ENCODE measurements around the gene PLPP2. TPM values are rescaled to one million over a fixed set of nuclear protein-coding genes. Genes with fewer than 3 reads are reported as not detected.
A peak's percentile ranks its signal among the peaks of the same experiment; 100 is the strongest.

Gene PLPP2
- total RNA-seq, 1 experiment from 2014 or later: 67.0 TPM

GRCh38 chr19:291561-292280 is 518 bp upstream of the PLPP2 start:
- ChIA-PET POLR2A (no interaction called here), CTCF (no interaction called here)
- no peaks in the 10 kb centered on the region; the same call in 1 of the 2 replicates for H3K36me3 ChIP-seq (ENCODE audit: control insufficient read depth, insufficient read depth, low read length)
- DNase-seq (ENCODE audit: low read depth, low spot score) (no peak), ATAC-seq (0 out of 2 replicates have a peak, but pooled peaks have one; percentile 2)
- peak overlapping the region; percentile 57; the same call in 1 of the 2 replicates for H3K27ac ChIP-seq (ENCODE audit: low read length)
- peaks cover 14% of the 10 kb centered on the region for H3K4me1 ChIP-seq (ENCODE audit: control insufficient read depth, insufficient read depth, low read length)
- intact Hi-C loops (cut with micrococcal nuclease; ENCODE audit: unreplicated experiment): no loop called here
- H3K27me3 ChIP-seq (ENCODE audit: control insufficient read depth, insufficient read depth, low read length): no peaks in the 10 kb centered on the region
- no TSS peak for BruUV-seq (replicated peaks)
- TF ChIP-seq TCF7L2 (IDR thresholded peaks at IDR 0.05; ENCODE audit: low read depth, low read length): no peak
- TF ChIP-seq CTCF (IDR thresholded peaks at IDR 0.05): no peak
- TF ChIP-seq SIN3A (IDR thresholded peaks at IDR 0.05; ENCODE audit: borderline replicate concordance, insufficient read depth, low read depth, low read length): no peak
- TF ChIP-seq REST (IDR thresholded peaks at IDR 0.05; ENCODE audit: insufficient read depth in 1 of 2, low read depth in 2 of 2, low read length in 1 of 2): no peak
- TF ChIP-seq POLR2AphosphoS5 (IDR thresholded peaks at IDR 0.05; ENCODE audit: low read depth, low read length): no peak
- peak overlapping the region; percentile 33 to 35 for H3K4me3 ChIP-seq (ENCODE audit: low read depth in 2 of 2, low read length in 2 of 2)
- H3K9me3 ChIP-seq (ENCODE audit: control insufficient read depth, insufficient read depth, low read depth, low read length): no peaks in the 10 kb centered on the region
- in situ Hi-C loops (cut with HindIII; ENCODE audit: low pct_unique_long_range_greater_than_20kb, low sequenced_read_pairs): no loop called here

GRCh38 chr19:290372-291005 is 714 bp downstream of the PLPP2 start:
- no TSS peak for BruUV-seq (replicated peaks)
- peak overlapping the region; percentile 54 to 80 for H3K4me3 ChIP-seq (ENCODE audit: low read depth in 2 of 2, low read length in 2 of 2)
- POLR2A ChIA-PET: no interaction called here

More at GRCh38 chr19:290372-291005, 714 bp downstream of the PLPP2 start:
- Histone ChIP-seq H3K27ac (ENCODE audit: low read length) (peak overlapping the region; percentile 90), H3K4me1 (ENCODE audit: control insufficient read depth, insufficient read depth, low read length) (peaks cover 10% of the 10 kb centered on the region), H3K27me3 (ENCODE audit: control insufficient read depth, insufficient read depth, low read length) (no peaks in the 10 kb centered on the region), H3K36me3 (ENCODE audit: control insufficient read depth, insufficient read depth, low read length) (no peaks in the 10 kb centered on the region; the same call in 1 of the 2 replicates), H3K9me3 (ENCODE audit: control insufficient read depth, insufficient read depth, low read depth, low read length) (no peaks in the 10 kb centered on the region)
- in situ Hi-C loops (cut with HindIII; ENCODE audit: low pct_unique_long_range_greater_than_20kb, low sequenced_read_pairs): no loop called here
- CTCF ChIA-PET: no interaction called here
- TF ChIP-seq TCF7L2 (IDR thresholded peaks at IDR 0.05; ENCODE audit: low read depth, low read length) (no peak), REST (IDR thresholded peaks at IDR 0.05; ENCODE audit: insufficient read depth in 1 of 2, low read depth in 2 of 2, low read length in 1 of 2) (no peak), CTCF (IDR thresholded peaks at IDR 0.05) (no peak), POLR2AphosphoS5 (IDR thresholded peaks at IDR 0.05; ENCODE audit: low read depth, low read length) (no peak), SIN3A (IDR thresholded peaks at IDR 0.05; ENCODE audit: borderline replicate concordance, insufficient read depth, low read depth, low read length) (no peak)
- DNase-seq (ENCODE audit: low read depth, low spot score) (peak; percentile 7), ATAC-seq (peak; percentile 55)
- intact Hi-C loops (cut with micrococcal nuclease; ENCODE audit: unreplicated experiment): no loop called here
